Measurements from ENCODE around the gene MOB3C. TPM values are rescaled to one million over a fixed set of nuclear protein-coding genes. Genes with fewer than 3 reads are reported as not detected.

Gene MOB3C
- total and polyA plus RNA-seq, 8 donors = 11.2 to 21.3 (median 14.8) TPM

DNA sequence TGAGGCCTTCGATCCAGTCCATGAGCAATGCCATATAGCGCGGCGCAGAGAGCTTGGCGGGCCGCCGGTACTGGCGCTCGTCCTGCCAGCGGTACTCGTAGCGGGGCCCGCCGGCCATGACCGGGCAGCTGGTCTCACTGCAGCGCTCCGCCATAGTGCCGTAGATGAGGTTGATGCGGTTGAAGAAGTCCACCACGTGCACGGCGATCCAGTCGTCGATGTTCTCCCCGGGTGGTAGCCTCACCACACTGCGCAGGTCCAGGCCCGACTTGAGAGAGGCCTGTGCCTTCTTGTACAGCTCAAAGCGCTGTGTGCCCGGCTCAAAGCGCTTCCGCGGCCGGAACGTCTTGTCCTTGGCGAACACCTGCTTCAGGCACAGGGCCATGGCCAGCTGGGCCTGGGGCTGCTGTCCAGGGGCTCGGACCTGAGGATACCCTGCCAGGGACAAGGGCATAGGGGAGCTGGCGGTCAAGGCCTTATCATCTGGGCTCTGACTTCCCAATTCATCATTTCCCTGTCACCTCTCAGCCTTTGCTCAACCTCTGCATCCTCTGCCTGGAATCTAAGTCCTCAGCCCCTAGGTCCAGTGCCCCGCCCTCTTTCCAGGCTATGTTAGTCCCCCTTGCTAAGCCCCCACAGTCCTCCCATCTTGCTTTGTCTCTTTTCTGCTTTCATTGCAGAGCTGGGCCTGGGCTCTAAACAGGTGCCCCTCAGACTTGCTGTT, 3.5 kb downstream of the MOB3C start:
- TF ChIP-seq CTCF (IDR thresholded peaks at IDR 0.05) = no peak
- ATAC-seq (peak; percentile 18 to 56 (median 38)), FAIRE-seq (no peak), DNase-seq (peak; percentile 63 to 91 (median 78))
- peak overlapping the region; percentile 46 to 72 (median 60) for H3K27ac ChIP-seq
- no peaks in the 10 kb centered on the region for H3K9me3 ChIP-seq
- 48 to 60% methylated on average over 38 of the region's 38 CpGs for WGBS, 2 donors
- peaks cover 0 to 16% (median 14%) of the 10 kb centered on the region in 3 donors for H3K36me3 ChIP-seq
- intact Hi-C loops (cut with DNase I) = no loop called here
- peak overlapping the region in 2 of 4 donors; percentile 26 to 27 for H3K4me3 ChIP-seq
- H3K4me1 ChIP-seq = peaks cover 15 to 53% (median 21%) of the 10 kb centered on the region in 3 donors
- H3K27me3 ChIP-seq = no peaks in the 10 kb centered on the region

GRCh38 chr1:46611691-46612221, 4.9 kb downstream of the MOB3C start:
- no peaks in the 10 kb centered on the region for H3K9me3 ChIP-seq
- ATAC-seq (peak; percentile 18 to 35 (median 26)), FAIRE-seq (no peak), DNase-seq (peak in 5 of 6 donors; percentile 55 to 75 (median 69))
- H3K27me3 ChIP-seq = no peaks in the 10 kb centered on the region
- 35 to 37% methylated on average over 6 to 7 of the region's 7 CpGs for WGBS, 2 donors
- intact Hi-C loops (cut with DNase I) = no loop called here
- peak overlapping the region in 3 of 4 donors; percentile 14 to 27 (median 26) for H3K4me3 ChIP-seq
- H3K4me1 ChIP-seq = peaks cover 23 to 62% (median 26%) of the 10 kb centered on the region in 3 donors
- no peak for TF ChIP-seq CTCF (IDR thresholded peaks at IDR 0.05)
- peak overlapping the region in 3 of 4 donors; percentile 48 to 72 (median 62) for H3K27ac ChIP-seq
- peaks cover 0 to 16% (median 14%) of the 10 kb centered on the region in 3 donors for H3K36me3 ChIP-seq

DNA sequence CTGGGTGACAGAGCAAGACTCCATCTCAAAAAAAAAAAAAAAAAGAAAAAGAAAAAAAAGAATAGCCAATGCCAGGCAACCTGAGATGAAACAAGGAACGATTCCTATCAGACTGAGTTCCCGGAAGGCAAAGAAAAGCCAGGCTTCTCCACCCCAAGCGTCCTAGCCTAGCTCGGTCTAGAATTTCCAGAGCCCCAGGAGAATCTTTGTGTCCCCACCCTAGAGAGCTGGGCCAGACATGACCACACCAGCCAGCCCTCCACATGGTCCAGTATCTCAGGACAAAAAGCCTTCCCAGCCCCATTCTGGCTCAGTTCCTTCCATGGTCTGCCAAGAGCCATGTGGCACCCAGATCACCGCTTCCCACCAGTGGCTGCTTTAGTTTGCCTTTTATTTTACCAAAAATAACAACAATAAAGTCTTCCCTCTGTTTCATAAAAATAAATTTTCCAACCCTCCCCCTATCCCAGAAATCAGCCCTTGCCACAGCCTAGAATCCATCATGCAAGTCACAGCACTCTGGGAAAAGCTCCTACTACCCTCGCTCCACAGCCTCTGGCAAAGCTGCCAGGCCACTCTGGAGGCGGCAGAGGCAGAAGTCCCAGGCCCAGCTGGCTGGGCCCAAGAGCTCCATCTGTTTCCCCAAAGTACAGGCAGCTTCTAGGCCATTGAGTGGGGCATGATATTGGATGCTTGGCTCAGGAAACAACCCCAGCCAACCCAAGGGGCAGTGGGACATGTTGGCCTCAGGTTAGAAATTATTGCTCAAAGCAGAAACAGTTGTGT, 9.1 kb downstream of the MOB3C start:
- intact Hi-C loops (cut with DNase I) = no loop called here
- Histone ChIP-seq H3K27ac (peak overlapping the region in 3 of 4 donors; percentile 39 to 80 (median 58)), H3K27me3 (no peaks in the 10 kb centered on the region), H3K4me1 (peaks cover 25 to 57% (median 33%) of the 10 kb centered on the region in 3 donors), H3K36me3 (peaks cover 0 to 16% (median 14%) of the 10 kb centered on the region in 3 donors), H3K4me3 (no peak overlapping the region), H3K9me3 (no peaks in the 10 kb centered on the region)
- FAIRE-seq (no peak), DNase-seq (peak in 5 of 6 donors; percentile 55 to 81 (median 70)), ATAC-seq (peak; percentile 31 to 55 (median 40))
- TF ChIP-seq CTCF (IDR thresholded peaks at IDR 0.05) = no peak
- 35 to 46% methylated on average over 7 of the region's 7 CpGs for WGBS, 2 donors

DNA sequence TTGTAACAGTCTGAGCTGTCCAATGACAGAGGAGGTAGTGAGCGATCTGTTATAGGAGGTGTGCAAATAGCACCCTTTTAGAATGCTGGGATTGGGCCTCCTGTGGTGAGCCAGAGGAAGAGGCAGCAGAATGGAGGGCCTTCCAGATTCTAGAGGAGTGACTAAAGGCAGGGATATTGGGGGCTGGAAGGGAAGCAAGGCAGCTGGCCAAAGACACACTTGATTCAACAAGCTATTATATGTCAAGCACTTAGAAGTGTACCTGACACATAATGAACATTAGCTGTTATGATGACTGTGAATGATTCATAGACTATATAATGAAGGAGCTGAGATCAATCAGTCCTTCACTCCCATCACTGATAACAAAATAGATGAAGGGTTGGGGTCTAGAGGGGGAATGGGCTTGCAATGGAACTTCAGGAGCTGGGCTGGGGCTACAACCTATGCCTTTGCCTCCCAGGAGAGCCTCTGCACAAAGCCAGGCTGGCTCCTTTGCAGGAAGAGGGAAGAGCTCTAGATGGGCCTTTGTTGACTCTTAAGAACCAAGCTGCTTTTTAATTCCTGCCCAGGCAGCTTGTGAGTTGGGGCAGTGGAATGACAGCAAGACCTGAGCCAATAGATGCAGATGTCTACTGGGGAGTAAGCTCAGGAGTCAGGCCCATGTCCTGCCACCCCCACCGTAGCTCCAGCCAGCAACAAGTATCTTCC, 10.2 kb downstream of the MOB3C start:
- TF ChIP-seq CTCF (IDR thresholded peaks at IDR 0.05) = no peak
- WGBS, 2 donors = 83 to 89% methylated on average over 2 of the region's 2 CpGs
- no peaks in the 10 kb centered on the region for H3K9me3 ChIP-seq
- peak overlapping the region in 2 of 4 donors; percentile 58 to 64 for H3K27ac ChIP-seq
- H3K36me3 ChIP-seq = peaks cover 0 to 16% (median 14%) of the 10 kb centered on the region in 3 donors
- peaks cover 21 to 56% (median 33%) of the 10 kb centered on the region in 3 donors for H3K4me1 ChIP-seq
- H3K27me3 ChIP-seq = no peaks in the 10 kb centered on the region
- H3K4me3 ChIP-seq = no peak overlapping the region
- no peak for FAIRE-seq
- no peak for DNase-seq
- intact Hi-C loops (cut with DNase I) = no loop called here
- ATAC-seq = no peak
